OCI-LY1 (cell line): Measurements from ENCODE around the gene IREB2.

ENCODE experiments used
- CTCF ChIP-seq: fragments of 200-600 bp; sonication (generic), shearing (Covaris generic); IDR thresholded peaks from 2 replicates; pipeline ENCODE4 v1.5.1; 2017; ENCODE audit warnings: mild to moderate bottlenecking, antibody characterized with exemption, low read length, moderate library complexity, mixed read lengths
- EZH2 ChIP-seq: fragments of 200-600 bp; sonication (generic), shearing (Covaris generic); IDR thresholded peaks from 2 replicates; pipeline ENCODE4 v1.8.0; 2017; ENCODE audit warnings: borderline replicate concordance, mixed run types, mild to moderate bottlenecking, antibody characterized with exemption, low read length, moderate library complexity, mixed read lengths

DNA sequence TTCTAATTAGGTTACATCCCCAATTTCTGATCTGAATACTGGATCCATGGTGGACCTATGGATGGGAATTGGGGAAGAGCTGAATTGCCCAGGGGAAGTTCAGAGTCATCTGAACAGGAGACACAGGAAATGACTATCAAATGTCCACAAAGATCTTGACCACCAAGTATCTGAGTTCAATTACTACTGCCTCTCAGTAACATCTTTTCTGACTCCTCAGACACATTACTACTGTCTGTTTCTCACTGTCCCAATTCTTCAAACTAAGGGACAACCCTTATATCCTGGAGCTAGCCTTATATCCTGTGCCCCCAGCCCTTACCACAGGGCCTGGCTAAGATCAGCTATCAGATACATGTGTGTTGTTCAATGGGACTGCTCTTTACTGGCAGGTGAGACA is 10.1 kb upstream of the IREB2 start:
- no peak for TF ChIP-seq CTCF
- TF ChIP-seq EZH2, result no peak
